Fibroblast of peridontal ligament (primary cell): ENCODE data around the gene GPX7.

Experiments used
- DNase-seq: peaks from one replicate; pipeline ENCODE4 v3.0.0-alpha.2; 2010; ENCODE audit errors: extremely low read depth

GPX7 gene

GRCh38 chr1:52588027-52588426 is 14.1 kb upstream of the GPX7 start:
- DNase-seq, result no peak

DNA sequence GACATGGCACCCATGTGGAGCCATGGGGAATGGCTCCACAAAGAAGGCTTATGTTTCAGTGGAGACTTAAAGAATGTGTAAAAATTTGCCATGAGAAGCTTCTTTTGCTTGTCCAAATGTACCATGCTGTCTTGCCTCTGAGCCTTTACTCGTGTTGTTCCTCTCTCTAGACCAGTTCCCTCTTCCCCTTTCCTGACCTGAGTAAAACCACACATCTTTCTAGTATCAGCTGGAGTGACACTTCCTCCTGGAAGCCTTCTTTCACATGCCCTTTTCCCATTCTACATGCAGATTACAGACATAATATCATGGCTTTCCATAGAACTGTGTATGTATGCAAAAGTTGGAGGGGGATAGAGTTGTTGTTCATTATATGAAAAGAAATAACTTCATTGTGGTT is 13.6 kb upstream of the GPX7 start:
- no peak for DNase-seq

DNA sequence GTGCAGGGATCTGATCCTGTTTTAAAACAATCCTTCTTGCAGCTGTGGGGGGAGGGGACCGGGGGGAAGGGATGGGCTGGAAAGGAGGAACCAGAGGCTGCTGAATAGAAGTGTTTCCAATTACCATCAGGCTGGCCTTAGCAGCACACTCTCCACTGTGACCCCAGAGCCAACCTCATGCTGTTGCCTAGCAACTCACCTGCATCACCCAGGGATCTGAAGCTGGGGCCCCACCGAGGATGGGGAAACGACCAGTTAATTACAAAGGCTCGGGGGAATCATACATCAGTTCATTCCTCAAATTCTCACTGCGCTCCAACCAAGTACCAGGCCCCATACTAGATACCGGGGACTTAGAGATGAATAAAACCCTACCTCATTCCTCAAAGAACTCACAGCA is 11.9 kb upstream of the GPX7 start:
- no peak for DNase-seq

GRCh38 chr1:52592637-52593323 is 9.4 kb upstream of the GPX7 start:
- no peak for DNase-seq

GRCh38 chr1:52593495-52593894 is 8.7 kb upstream of the GPX7 start:
- peak; percentile 41 for DNase-seq

- no peak for DNase-seq
These were observed 7.1 kb upstream of the GPX7 start for GRCh38 chr1:52595061-52595460.

- no peak for DNase-seq
These were observed 4.3 kb upstream of the GPX7 start for GRCh38 chr1:52597912-52598311.

DNA sequence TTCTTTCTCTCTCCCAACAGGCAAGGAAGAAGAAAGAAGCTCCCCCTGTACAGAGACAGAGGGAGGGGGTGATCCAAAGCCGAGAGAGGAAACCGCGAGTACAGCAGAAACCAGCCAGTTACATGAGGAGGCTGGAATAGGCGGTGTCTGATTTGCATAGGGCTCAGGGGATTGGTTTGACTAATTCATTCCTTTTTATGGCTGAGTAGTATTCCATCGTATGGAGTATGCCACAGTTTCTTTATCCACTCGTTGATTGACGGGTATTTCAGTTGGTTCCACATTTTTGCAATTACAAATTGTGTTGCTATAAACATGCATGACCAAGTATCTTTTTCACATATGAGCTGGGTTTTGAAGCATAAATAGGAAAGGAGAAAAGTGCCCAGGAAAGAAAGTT is 3.4 kb upstream of the GPX7 start:
- DNase-seq, result no peak

GRCh38 chr1:52599236-52599635 is 2.9 kb upstream of the GPX7 start:
- DNase-seq, result no peak

- no peak for DNase-seq
These were observed 1.5 kb upstream of the GPX7 start for GRCh38 chr1:52600533-52601179.

DNA sequence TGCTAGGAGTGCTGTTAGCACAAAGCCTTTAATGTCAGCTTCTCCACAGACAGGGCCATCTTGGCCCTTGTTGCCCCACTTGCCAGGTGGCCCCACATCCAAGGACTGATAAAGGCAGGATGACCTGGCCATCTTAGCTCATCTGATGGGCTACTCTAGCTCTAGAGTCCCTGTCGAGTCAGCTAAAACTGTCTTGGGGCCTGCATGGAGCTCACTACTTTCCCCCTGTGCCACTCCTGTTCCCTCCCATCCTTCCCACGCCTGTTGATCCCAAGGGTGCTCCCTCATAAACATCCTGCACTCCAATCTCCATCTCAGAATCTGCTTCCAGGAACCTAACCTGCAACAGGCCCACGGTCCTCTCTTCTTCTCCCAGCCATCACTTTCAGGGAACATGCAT is 652 bp upstream of the GPX7 start:
- no peak for DNase-seq

GRCh38 chr1:52602856-52603600 is 857 bp downstream of the GPX7 start:
- peak; percentile 50 for DNase-seq

- no peak for DNase-seq
These were observed 1.5 kb downstream of the GPX7 start for GRCh38 chr1:52603630-52604029.

DNA sequence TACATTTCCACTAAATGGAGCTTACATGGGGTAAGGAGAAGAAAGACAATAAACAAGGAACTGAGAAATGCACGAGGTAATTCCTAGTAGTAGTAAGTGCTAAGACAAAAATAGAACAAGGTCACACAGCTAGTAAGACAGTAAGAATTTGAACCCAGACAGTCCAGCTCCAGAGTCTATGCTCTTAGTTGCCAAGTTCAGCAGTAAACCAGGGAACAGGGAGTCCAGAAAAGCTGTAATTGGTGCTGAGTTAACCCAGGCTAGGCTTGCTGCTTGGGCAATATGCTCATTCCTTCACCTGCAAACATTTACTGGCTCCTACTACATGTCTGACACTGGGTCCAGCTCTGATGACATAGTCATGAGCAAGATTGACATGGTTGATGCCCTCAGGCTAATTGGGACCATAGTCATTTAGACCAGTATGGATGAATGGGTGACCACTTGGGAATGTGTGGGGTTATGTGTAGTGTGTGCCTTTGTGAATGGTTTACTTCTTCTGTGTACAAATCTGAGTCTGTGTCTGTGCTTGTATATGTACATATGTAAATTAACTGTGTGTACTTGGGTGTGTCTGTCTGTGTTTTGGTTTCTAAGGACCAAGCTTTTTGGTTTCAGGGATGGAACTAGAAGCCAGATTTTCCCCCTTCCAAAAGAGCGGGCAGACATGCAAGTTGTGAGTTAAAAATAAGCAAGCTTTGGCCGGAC is 2.0 kb downstream of the GPX7 start:
- peak; percentile 7 for DNase-seq

DNA sequence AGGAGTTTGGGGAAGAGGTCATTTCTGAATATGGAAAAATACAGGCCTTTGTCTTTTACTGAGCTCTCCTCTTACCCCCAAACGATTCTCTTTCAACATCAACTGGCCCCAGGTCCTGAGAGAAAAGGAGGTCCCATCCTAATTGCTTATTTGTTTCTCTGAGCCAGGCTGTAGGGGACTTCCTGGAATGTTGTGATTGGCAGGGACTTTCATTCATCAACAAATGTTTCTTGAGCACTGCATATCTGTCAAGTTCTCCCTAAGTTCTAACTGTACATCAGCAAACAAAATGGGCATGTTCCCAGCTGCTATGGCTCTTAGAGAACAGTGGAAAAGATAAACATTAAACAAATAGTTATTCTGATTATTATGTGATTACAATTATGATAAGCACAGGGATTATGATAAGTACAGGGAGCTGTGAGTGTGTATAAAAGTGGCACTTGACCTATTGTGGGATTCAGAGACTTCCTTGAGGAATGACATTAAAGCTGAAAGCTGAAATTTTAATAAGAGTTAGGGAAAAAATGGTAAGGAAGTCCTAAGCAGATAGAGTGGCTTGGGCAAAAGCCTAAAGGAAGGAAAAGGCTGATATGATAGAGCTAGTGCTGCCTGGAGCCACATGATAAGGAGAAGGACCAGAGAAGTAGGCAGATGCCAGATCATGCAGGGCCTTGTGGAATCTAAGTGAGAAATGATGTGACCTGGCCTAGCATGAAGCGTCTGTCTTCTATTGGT is 11.6 kb downstream of the GPX7 start:
- no peak for DNase-seq

- no peak for DNase-seq
These were observed 12.5 kb downstream of the GPX7 start for GRCh38 chr1:52614671-52615070.

DNA sequence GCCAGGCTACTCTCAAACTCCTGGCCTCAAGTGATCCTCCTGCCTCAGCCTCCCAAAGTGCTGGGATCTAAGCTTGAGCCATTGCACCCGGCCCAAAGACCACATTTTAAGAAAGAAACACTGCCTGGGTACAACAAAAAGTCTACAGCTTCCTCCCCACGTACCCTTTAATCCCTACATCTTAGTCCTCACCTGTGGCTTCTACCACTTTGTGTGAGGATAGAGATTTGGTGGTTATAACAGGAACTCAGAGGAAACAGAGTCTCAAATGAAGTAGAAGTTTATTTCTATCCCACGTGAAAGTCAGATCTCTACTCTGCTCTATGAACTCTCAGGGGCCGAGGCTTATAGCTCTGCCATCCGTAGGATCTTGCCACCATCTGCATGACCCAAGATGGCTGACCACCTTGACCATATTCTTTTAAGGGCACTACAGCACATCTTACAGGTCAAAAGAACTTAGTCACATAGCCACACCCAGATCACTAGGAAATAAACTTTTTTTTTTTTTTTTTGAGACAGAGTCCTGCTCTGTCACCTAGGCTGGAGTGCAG is 13.4 kb downstream of the GPX7 start:
- DNase-seq, result no peak

DNA sequence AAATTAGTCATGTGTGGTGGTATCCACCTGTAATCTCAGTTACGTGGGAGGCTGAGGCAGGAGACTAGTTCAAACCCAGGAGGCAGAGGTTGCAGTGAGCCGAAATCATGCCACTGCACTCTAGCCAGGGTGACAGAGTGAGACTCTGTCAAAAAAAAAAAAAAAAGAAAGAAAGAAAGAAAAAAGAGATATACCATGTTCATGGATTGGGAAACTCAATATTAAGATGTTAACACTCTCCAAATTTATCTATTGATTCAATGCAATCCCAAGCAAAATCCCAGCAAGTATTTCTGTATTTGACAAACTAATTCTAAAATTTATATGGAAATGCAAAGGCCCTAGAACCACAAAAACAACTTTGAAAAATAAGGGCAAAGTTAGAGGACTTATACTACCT is 19.8 kb downstream of the GPX7 start:
- no peak for DNase-seq

- no peak for DNase-seq
These were observed 21.6 kb downstream of the GPX7 start for GRCh38 chr1:52623812-52624211.

GRCh38 chr1:52627028-52627427 is 24.9 kb downstream of the GPX7 start:
- DNase-seq, result no peak

- DNase-seq, result peak; percentile 5
These were observed 26.6 kb downstream of the GPX7 start for GRCh38 chr1:52628614-52629324.
